HEK293 (cell line): ENCODE results near the gene CEBPB.

Experiments used
- GLIS1 ChIP-seq: fragments of 450-650 bp; formaldehyde crosslinking; IDR thresholded peaks from 2 replicates; pipeline ENCODE4 v1.5.1; 2016; ENCODE audit warnings: missing biosample characterization, missing genetic modification characterization
- GLIS2 ChIP-seq: fragments of 450-650 bp; formaldehyde crosslinking; IDR thresholded peaks from 2 replicates; pipeline ENCODE4 v1.5.1; 2016; ENCODE audit warnings: missing biosample characterization, missing genetic modification characterization
- HOXC10 ChIP-seq: sonication (generic); formaldehyde crosslinking; IDR thresholded peaks from 2 replicates; pipeline ENCODE4 v1.8.1; 2023; ENCODE audit warnings: mild to moderate bottlenecking, missing genetic modification reagents
- IKZF3 ChIP-seq: fragments of 450-650 bp; IDR thresholded peaks from 2 replicates; pipeline ENCODE4 v1.5.0; 2018; ENCODE audit warnings: missing biosample characterization, mild to moderate bottlenecking, missing genetic modification characterization, moderate library complexity
- KLF16 ChIP-seq: fragments of 450-650 bp; formaldehyde crosslinking; IDR thresholded peaks from 2 replicates; pipeline ENCODE4 v1.5.1; 2017; ENCODE audit warnings: missing biosample characterization, missing genetic modification characterization
- KLF7 ChIP-seq: fragments of 450-650 bp; formaldehyde crosslinking; IDR thresholded peaks from 2 replicates; pipeline ENCODE4 v1.5.1; 2016; ENCODE audit warnings: missing biosample characterization, missing genetic modification characterization, borderline replicate concordance
- KLF9 ChIP-seq: fragments of 450-650 bp; formaldehyde crosslinking; IDR thresholded peaks from 2 replicates; pipeline ENCODE4 v1.5.1; 2016; ENCODE audit warnings: missing biosample characterization, missing genetic modification characterization, low read depth
- MZF1 ChIP-seq: fragments of 450-650 bp; formaldehyde crosslinking; IDR thresholded peaks from 2 replicates; pipeline ENCODE4 v1.5.1; 2017; ENCODE audit warnings: missing biosample characterization, missing genetic modification characterization, borderline replicate concordance
- RBAK ChIP-seq: fragments of 450-650 bp; formaldehyde crosslinking; IDR thresholded peaks from 2 replicates; pipeline ENCODE4 v1.5.1; 2016; ENCODE audit warnings: missing biosample characterization, missing genetic modification characterization
- SETDB1 ChIP-seq: IDR thresholded peaks from one replicate; pipeline ENCODE4 v1.6.1; 2017; ENCODE audit warnings: mild to moderate bottlenecking, low read length, moderate library complexity, mixed read lengths; ENCODE audit not compliant: insufficient read length
- SP2 ChIP-seq: fragments of 450-650 bp; formaldehyde crosslinking; IDR thresholded peaks from 2 replicates; pipeline ENCODE4 v1.5.1; 2016; ENCODE audit warnings: missing biosample characterization, missing genetic modification characterization
- SP3 ChIP-seq: fragments of 450-650 bp; formaldehyde crosslinking; IDR thresholded peaks from 2 replicates; pipeline ENCODE4 v1.5.1; 2016; ENCODE audit warnings: missing biosample characterization, missing genetic modification characterization
- YY1 ChIP-seq: fragments of 450-650 bp; formaldehyde crosslinking; IDR thresholded peaks from 2 replicates; pipeline ENCODE4 v1.5.1; 2018; ENCODE audit warnings: missing biosample characterization, missing genetic modification characterization
- ZBTB1 ChIP-seq: fragments of 450-650 bp; formaldehyde crosslinking; IDR thresholded peaks from 2 replicates; pipeline ENCODE4 v1.5.1; 2016; ENCODE audit warnings: missing biosample characterization, missing genetic modification characterization
- ZBTB17 ChIP-seq: fragments of 450-650 bp; formaldehyde crosslinking; IDR thresholded peaks from 2 replicates; pipeline ENCODE4 v1.5.1; 2016; ENCODE audit warnings: missing biosample characterization, missing genetic modification characterization
- ZBTB21 ChIP-seq: fragments of 450-650 bp; formaldehyde crosslinking; IDR thresholded peaks from 2 replicates; pipeline ENCODE4 v1.5.1; 2017; ENCODE audit warnings: missing biosample characterization, missing genetic modification characterization
- ZBTB26 ChIP-seq: fragments of 450-650 bp; formaldehyde crosslinking; optimal IDR thresholded peaks from 2 replicates; pipeline ENCODE3; 2016; ENCODE audit warnings: missing biosample characterization, mild to moderate bottlenecking, missing genetic modification characterization
- ZBTB44 ChIP-seq: fragments of 450-650 bp; IDR thresholded peaks from 2 replicates; pipeline ENCODE4 v1.5.1; 2018; ENCODE audit warnings: missing biosample characterization, mild to moderate bottlenecking, missing genetic modification characterization
- ZFP41 ChIP-seq: fragments of 450-650 bp; formaldehyde crosslinking; IDR thresholded peaks from 2 replicates; pipeline ENCODE4 v1.5.1; 2016; ENCODE audit warnings: missing biosample characterization, missing genetic modification characterization, borderline replicate concordance
- ZFP69B ChIP-seq: fragments of 450-650 bp; formaldehyde crosslinking; IDR thresholded peaks from 2 replicates; pipeline ENCODE4 v1.5.1; 2016; ENCODE audit warnings: missing biosample characterization, missing genetic modification characterization
- ZNF148 ChIP-seq: fragments of 450-650 bp; formaldehyde crosslinking; IDR thresholded peaks from 2 replicates; pipeline ENCODE4 v1.5.0; 2017; ENCODE audit warnings: missing biosample characterization, missing genetic modification characterization, borderline replicate concordance
- ZNF169 ChIP-seq: fragments of 450-650 bp; formaldehyde crosslinking; IDR thresholded peaks from 2 replicates; pipeline ENCODE4 v1.5.1; 2016; ENCODE audit warnings: missing biosample characterization, missing genetic modification characterization
- ZNF18 ChIP-seq: fragments of 450-650 bp; formaldehyde crosslinking; IDR thresholded peaks from 2 replicates; pipeline ENCODE4 v1.5.1; 2016; ENCODE audit warnings: missing biosample characterization, missing genetic modification characterization
- ZNF184 ChIP-seq: fragments of 450-650 bp; IDR thresholded peaks from 2 replicates; pipeline ENCODE4 v1.5.1; 2018; ENCODE audit warnings: missing biosample characterization, mild to moderate bottlenecking, missing genetic modification characterization
- ZNF214 ChIP-seq: fragments of 450-650 bp; formaldehyde crosslinking; IDR thresholded peaks from 2 replicates; pipeline ENCODE4 v1.5.1; 2017; ENCODE audit warnings: missing biosample characterization, mild to moderate bottlenecking, missing genetic modification characterization, borderline replicate concordance
- ZNF221 ChIP-seq: fragments of 450-650 bp; formaldehyde crosslinking; IDR thresholded peaks from 2 replicates; pipeline ENCODE4 v1.5.1; 2017; ENCODE audit warnings: missing biosample characterization, missing genetic modification characterization, borderline replicate concordance
- ZNF311 ChIP-seq: fragments of 450-650 bp; formaldehyde crosslinking; IDR thresholded peaks from 2 replicates; pipeline ENCODE4 v1.5.1; 2017; ENCODE audit warnings: missing biosample characterization, missing genetic modification characterization, borderline replicate concordance
- ZNF324 ChIP-seq: fragments of 450-650 bp; formaldehyde crosslinking; IDR thresholded peaks from 2 replicates; pipeline ENCODE4 v1.5.1; 2016; ENCODE audit warnings: missing biosample characterization, missing genetic modification characterization
- ZNF48 ChIP-seq: fragments of 450-650 bp; formaldehyde crosslinking; IDR thresholded peaks from 2 replicates; pipeline ENCODE4 v1.5.1; 2016; ENCODE audit warnings: missing biosample characterization, missing genetic modification characterization
- ZNF521 ChIP-seq: fragments of 450-650 bp; formaldehyde crosslinking; IDR thresholded peaks from 2 replicates; pipeline ENCODE4 v1.5.1; 2017; ENCODE audit warnings: missing biosample characterization, mild to moderate bottlenecking, missing genetic modification characterization
- ZNF610 ChIP-seq: fragments of 450-650 bp; formaldehyde crosslinking; IDR thresholded peaks from 2 replicates; pipeline ENCODE4 v1.5.1; 2016; ENCODE audit warnings: missing biosample characterization, missing genetic modification characterization, borderline replicate concordance
- ZNF670 ChIP-seq: fragments of 450-650 bp; formaldehyde crosslinking; IDR thresholded peaks from 2 replicates; pipeline ENCODE4 v1.5.1; 2016; ENCODE audit warnings: missing biosample characterization, missing genetic modification characterization, low read depth
- ZNF76 ChIP-seq: fragments of 450-650 bp; formaldehyde crosslinking; IDR thresholded peaks from 2 replicates; pipeline ENCODE4; 2016; ENCODE audit warnings: low read depth, missing biosample characterization, missing genetic modification characterization, borderline replicate concordance
- ZNF776 ChIP-seq: fragments of 450-650 bp; formaldehyde crosslinking; IDR thresholded peaks from 2 replicates; pipeline ENCODE4 v1.5.0; 2017; ENCODE audit warnings: missing biosample characterization, missing genetic modification characterization, borderline replicate concordance
- ZNF791 ChIP-seq: fragments of 450-650 bp; formaldehyde crosslinking; IDR thresholded peaks from 2 replicates; pipeline ENCODE4 v1.5.1; 2016; ENCODE audit warnings: missing biosample characterization, missing genetic modification characterization
- ZXDB ChIP-seq: fragments of 450-650 bp; formaldehyde crosslinking; IDR thresholded peaks from 2 replicates; pipeline ENCODE4 v1.5.1; 2016; ENCODE audit warnings: missing biosample characterization, missing genetic modification characterization

CEBPB gene

GRCh38 chr20:50172347-50173013, 18.1 kb upstream of the CEBPB start (continued):
- TF ChIP-seq ZNF670 (no peak), ZNF148 (tag by site-specific recombination) (no peak), ZNF76 (tag by site-specific recombination) (peak; percentile 22; the same call in 1 of the 2 replicates), RBAK (tag by site-specific recombination) (no peak), ZNF214 (no peak), ZBTB26 (peak; percentile 45), KLF7 (tag by site-specific recombination) (no peak), ZNF221 (tag by site-specific recombination) (no peak), ZBTB44 (tag by site-specific recombination) (no peak), KLF9 (tag by site-specific recombination) (no peak; the same call in 1 of the 2 replicates), SP2 (peak; percentile 90), ZFP69B (tag by site-specific recombination) (no peak), ZNF18 (tag by site-specific recombination) (no peak), ZNF776 (tag by site-specific recombination) (no peak), ZNF610 (peak; percentile 25; the same call in 1 of the 2 replicates), ZNF48 (tag by site-specific recombination) (no peak), ZNF791 (tag by site-specific recombination) (no peak), MZF1 (tag by site-specific recombination) (no peak), ZNF324 (tag by site-specific recombination) (no peak), IKZF3 (tag by site-specific recombination) (peak; percentile 77), SP3 (peak; percentile 73), ZNF311 (tag by site-specific recombination) (no peak), YY1 (no peak), ZNF184 (tag by site-specific recombination) (no peak), ZXDB (tag by site-specific recombination) (peak; percentile 79), ZBTB1 (tag by site-specific recombination) (no peak), ZBTB21 (tag by site-specific recombination) (peak; percentile 38; the same call in 1 of the 2 replicates), KLF16 (peak; percentile 71; the same call in 1 of the 2 replicates), ZBTB17 (tag by site-specific recombination) (peak; percentile 60; the same call in 1 of the 2 replicates), ZNF169 (no peak), GLIS2 (tag by site-specific recombination) (peak; percentile 93), HOXC10 (CRISPR knock-in tag) (no peak), GLIS1 (peak; percentile 87), ZFP41 (tag by site-specific recombination) (no peak), ZNF521 (tag by site-specific recombination) (no peak), SETDB1 (no peak)
